K562 (cell line): ENCODE results near the gene BMAL1. TPM values are rescaled to one million over a fixed set of nuclear protein-coding genes. Genes with fewer than 3 reads are reported as not detected.

Experiments
- polyA plus RNA-seq, 8 experiments: library from polyadenylated mRNA; depleted of rRNA in 4 of 8; stranded (reverse) in 5 of 8; unstranded in 3 of 8; fragments of >200 nt; fragmentation: Nextera tagmentation in 2 of 8; fragmentation: Illumina TruSeq in 1 of 8; extraction: Ambion mirVana in 2 of 8; extraction: Trizol in 1 of 8; gene quantifications; 2 replicates each; pipeline versions ENCODE4 v1.2.1 to v1.2.3, GENCODE V29; 2011 to 2014; ENCODE audit warnings: inconsistent platforms in 1 of 8, missing spikeins in 1 of 8
- total RNA-seq, 7 experiments: library from RNA; depleted of rRNA in 6 of 7; stranded (reverse); fragments of >200 nt in 6 of 7; fragmentation: Illumina TruSeq in 2 of 7; extraction: Trizol in 2 of 7; gene quantifications; 2 replicates each; pipeline versions ENCODE4 v1.2.1 to v1.2.3, GENCODE V29; 2011 to 2021; ENCODE audit warnings: low replicate concordance in 1 of 7
- TF ChIP-seq, protein P1 (sequence below), 2 experiments: fragments of 450-650 bp; IDR thresholded peaks; 2 replicates each; pipeline ENCODE4 v1.6.1; 2016; ENCODE audit warnings: mild to moderate bottlenecking in 2 of 2, borderline replicate concordance in 1 of 2, low read depth in 1 of 2, moderate library complexity in 1 of 2
- TF ChIP-seq, protein P2 (sequence below), 2 experiments: IDR thresholded peaks in 1 of 2; conservative IDR thresholded peaks in 1 of 2; 2 replicates each; pipeline ENCODE4 v1.6.1; 2016; ENCODE audit warnings: low read depth in 2 of 2, mild to moderate bottlenecking in 1 of 2, missing compliant biosample characterization in 1 of 2, missing genetic modification characterization in 1 of 2, moderate library complexity in 1 of 2

Gene BMAL1
- total and polyA plus RNA-seq, 9 of the 15 experiments (the other 6 are each of a cell fraction or from before 2014, with no cell fraction given): 0.14 to 2.4 (median 0.64) TPM

DNA sequence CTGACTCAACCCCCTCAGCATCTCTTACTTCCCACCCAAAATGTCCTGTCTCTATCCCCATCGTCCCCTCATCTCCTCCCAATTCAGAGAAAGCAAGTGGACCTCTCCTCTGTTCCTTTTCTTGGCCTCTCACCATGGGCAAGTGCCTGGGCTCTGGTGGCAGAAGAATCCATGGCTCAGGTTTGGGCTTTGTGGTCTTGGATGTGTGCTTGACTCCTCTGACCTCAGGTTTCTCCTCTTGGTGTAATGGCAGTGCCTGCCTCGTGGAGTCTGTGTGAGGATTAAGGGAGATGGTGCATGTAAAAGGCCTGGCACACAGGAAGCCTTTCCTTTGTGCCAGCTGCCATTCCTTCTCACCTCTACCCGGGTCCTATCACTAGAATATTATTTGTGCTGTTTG lies 3.2 kb downstream of the BMAL1 start (continued):
- TF ChIP-seq, protein P1, sequence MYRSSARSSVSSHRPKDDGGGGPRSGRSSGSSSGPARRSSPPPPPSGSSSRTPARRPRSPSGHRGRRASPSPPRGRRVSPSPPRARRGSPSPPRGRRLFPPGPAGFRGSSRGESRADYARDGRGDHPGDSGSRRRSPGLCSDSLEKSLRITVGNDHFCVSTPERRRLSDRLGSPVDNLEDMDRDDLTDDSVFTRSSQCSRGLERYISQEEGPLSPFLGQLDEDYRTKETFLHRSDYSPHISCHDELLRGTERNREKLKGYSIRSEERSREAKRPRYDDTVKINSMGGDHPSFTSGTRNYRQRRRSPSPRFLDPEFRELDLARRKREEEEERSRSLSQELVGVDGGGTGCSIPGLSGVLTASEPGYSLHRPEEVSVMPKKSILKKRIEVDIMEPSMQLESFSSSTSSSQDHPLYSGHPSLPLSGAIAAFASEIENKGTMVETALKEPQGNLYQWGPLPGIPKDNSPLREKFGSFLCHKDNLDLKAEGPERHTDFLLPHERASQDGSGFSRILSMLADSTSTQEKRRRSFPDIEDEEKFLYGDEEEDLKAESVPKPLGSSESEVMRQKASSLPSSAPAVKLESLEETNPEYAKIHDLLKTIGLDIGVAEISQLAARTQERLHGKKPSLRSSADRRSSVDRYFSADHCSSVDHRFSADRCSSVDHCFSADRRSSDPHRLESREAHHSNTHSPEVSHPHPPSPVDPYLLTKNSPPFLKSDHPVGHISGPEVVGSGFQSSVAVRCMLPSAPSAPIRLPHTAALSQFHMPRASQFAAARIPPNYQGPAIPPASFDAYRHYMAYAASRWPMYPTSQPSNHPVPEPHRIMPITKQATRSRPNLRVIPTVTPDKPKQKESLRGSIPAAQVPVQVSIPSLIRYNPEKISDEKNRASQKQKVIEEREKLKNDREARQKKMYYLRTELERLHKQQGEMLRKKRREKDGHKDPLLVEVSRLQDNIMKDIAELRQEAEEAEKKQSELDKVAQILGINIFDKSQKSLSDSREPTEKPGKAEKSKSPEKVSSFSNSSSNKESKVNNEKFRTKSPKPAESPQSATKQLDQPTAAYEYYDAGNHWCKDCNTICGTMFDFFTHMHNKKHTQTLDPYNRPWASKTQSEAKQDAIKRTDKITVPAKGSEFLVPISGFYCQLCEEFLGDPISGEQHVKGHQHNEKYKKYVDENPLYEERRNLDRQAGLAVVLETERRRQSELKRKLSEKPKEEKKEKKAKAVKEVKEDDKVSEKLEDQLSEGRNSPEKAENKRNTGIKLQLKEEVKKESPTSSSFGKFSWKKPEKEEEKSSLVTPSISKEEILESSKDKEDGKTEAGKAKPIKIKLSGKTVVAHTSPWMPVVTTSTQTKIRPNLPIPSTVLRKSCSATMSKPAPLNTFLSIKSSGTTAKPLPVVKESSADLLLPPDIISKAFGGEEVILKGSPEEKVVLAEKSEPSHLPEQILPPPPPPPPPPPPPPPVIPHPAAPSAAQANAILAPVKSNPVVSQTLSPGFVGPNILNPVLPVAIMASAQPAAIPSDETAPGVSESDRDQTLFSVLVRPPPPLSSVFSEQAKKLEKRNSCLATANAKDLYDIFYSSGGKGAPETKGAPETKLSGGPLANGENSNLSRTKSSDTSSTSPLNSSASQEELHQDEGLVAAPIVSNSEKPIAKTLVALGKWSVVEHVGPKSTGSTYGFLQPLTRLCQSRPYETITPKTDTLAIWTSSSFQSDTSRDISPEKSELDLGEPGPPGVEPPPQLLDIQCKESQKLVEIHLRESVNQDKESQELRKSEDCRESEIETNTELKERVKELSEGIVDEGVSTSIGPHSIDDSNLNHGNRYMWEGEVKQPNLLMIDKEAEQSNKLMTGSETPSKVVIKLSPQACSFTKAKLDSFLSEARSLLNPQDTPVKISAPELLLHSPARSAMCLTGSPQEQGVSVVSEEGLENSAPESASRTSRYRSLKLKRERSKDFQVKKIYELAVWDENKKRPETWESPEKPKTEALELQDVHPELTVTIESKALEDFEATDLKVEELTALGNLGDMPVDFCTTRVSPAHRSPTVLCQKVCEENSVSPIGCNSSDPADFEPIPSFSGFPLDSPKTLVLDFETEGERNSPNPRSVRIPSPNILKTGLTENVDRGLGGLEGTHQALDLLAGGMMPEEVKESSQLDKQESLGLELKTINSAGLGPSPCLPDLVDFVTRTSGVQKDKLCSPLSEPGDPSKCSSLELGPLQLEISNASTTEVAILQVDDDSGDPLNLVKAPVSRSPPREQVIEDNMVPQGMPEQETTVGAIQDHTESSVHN (IDR thresholded peaks at IDR 0.05; ENCODE audit: borderline replicate concordance in 1 of 2, low read depth in 1 of 2): no peak
- TF ChIP-seq, protein P2, sequence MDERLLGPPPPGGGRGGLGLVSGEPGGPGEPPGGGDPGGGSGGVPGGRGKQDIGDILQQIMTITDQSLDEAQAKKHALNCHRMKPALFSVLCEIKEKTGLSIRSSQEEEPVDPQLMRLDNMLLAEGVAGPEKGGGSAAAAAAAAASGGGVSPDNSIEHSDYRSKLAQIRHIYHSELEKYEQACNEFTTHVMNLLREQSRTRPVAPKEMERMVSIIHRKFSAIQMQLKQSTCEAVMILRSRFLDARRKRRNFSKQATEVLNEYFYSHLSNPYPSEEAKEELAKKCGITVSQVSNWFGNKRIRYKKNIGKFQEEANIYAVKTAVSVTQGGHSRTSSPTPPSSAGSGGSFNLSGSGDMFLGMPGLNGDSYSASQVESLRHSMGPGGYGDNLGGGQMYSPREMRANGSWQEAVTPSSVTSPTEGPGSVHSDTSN (CRISPR knock-in tag; IDR thresholded peaks at IDR 0.05; ENCODE audit: low read depth): no peak
- TF ChIP-seq, protein P2 (tag; conservative IDR thresholded peaks at IDR 0.05; ENCODE audit: low read depth): no peak
- TF ChIP-seq, all 486 proteins: peak for 0
